Endothelial cell of hepatic sinusoid (primary cell): ENCODE data around the gene PDE1C.
"Not testable (repeated sequence)": the region's sequence is repeated elsewhere in the genome, so short reads cannot be mapped to it uniquely, and the experiment has no call there.

Experiments
- in situ Hi-C: cut with HindIII; loops from 2 replicates; pipeline ENCODE4 v1.10.0; 2017; ENCODE audit warnings: low sequenced_read_pairs

The PDE1C gene

GRCh38 chr7:32076802-32077201, 6.6 kb upstream of the PDE1C start:
- in situ Hi-C loops = not testable (repeated sequence)

DNA sequence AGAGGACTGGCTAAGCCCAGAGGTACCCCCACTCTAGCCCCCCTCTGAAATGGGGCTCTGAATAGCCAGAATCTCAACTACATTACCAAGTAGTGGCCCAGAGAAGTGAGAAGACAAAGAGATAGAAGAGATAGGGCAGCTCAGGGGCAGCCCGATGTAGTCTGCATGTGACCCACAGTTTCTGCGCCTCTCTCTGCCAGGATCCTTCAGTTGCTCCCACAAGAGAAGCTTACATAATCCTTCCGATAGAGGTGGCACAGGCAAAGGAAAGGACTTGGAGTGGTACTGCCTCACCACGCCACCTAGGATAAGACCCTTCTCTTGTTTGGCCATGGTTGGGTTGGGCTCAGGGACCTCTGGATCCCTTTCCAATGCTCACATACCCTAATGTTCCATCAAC, 5.4 kb upstream of the PDE1C start:
- in situ Hi-C loops = no loop called here

DNA sequence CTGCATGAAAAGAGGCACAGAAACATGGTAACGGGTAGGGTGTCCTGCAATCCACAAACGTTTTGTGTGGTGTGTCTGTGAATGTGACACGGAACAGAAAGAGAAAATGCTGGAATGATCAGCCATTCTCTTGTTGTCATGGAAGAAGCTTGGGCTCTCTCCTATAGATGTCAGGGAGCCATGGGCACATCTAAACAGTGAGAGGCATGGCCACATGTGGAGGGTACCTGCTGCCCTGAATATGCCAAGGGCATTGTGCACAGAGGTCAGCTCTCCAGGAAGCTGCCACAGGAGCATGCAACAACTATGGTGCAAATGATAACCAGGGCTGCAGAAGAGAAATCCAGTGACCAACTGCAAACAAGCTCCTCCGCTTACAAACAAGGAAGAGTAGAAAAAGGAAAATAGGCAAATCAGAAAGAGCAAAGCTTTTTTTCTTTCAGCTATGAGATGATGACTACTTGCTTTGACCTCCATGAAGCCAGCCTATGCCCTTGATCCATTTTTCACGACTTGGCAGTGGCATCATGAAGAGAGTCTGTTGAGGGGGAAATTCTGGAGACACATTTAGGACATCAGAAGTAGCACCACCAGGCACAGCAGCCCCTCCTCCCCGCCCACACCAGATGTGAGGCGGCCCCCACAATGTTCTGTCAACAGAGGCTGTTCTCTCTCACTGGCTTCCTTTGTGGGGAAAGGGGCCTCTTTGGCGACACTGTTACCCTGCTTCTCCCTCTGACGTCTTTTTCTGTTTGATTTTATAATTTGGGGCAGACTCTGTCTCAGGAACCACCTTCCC, 4.8 kb upstream of the PDE1C start:
- in situ Hi-C loops = no loop called here

- in situ Hi-C loops = no loop called here
Observed at GRCh38 chr7:32073533-32073932, 3.3 kb upstream of the PDE1C start.

GRCh38 chr7:32072397-32072796, 2.2 kb upstream of the PDE1C start:
- in situ Hi-C loops = no loop called here

DNA sequence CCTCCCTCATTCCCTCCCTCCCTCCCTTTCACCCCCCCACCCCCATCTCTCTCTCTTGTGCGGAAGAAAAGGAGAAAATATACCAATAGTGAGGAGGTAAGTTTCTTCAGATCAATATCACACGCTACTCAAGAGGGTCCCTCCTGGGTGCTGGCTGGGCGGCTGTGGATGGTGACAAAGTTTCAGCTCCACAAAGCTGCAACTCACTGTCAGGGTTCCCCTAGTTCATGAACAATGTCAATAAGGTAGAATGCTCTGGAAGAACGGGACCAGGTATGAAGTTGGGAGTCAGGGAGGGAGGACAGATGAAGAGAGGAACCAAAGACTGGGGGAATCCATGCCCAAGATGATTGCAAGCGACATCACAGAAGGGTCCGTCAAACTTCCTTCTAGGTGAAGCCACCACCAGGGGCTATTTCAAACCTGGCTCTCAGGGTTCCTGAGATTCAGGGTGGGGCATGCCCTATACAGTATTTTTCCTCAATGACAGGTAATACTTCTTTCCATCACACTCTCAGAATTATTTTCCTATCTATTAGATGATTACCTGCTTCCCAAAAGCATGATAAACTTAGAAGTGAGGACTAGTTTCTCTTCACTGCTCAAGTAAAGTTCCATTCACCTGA, 1.4 kb upstream of the PDE1C start:
- in situ Hi-C loops = no loop called here

GRCh38 chr7:32070051-32070405, 179 bp downstream of the PDE1C start:
- in situ Hi-C loops = no loop called here

DNA sequence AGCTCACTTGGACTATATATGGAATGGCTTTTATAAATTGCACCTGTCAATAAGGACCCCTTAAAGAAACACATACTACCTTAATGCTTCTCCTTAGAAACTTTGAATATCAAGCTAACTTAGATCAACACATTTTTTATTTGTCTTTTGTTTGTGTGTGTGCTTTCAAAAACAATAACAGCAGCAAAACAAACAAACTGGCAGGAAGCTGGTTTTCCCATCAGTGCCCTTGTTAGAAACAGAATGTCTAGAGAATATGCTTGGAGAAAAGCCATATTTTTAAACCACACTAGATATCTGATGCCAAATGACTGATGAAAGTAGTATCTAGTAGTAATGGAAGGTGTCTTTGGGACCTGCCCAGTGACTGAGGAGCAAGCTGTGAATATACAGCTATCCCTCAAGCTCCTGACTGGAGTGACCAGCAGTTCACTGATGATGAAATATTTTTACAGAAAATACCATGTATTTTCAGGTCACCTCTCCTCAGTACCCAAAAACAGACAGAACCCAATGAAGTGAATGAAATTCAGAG, 1.0 kb downstream of the PDE1C start:
- in situ Hi-C loops = no loop called here

GRCh38 chr7:32068411-32069101, 1.7 kb downstream of the PDE1C start:
- in situ Hi-C loops = no loop called here

DNA sequence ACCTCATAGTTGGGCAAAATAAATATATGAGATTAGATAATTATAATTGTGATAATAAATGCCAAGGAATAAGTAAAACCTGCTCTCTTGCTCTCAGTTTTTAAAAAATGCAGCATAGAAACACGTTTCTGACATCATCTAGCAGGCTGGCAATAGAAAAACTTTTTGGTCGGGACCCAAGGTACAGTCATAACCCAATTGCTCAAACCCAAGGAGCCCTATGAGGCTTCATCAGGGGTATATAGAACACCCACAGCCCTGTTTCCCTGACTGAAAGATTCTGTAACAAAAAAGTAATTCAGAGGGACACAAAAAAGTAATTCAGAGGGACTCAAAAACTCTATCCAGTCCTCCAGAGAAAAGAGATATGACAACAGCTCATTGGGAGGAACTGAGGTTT, 3.8 kb downstream of the PDE1C start:
- in situ Hi-C loops = no loop called here

- in situ Hi-C loops = no loop called here
Observed at GRCh38 chr7:32063614-32064013, 6.6 kb downstream of the PDE1C start.

DNA sequence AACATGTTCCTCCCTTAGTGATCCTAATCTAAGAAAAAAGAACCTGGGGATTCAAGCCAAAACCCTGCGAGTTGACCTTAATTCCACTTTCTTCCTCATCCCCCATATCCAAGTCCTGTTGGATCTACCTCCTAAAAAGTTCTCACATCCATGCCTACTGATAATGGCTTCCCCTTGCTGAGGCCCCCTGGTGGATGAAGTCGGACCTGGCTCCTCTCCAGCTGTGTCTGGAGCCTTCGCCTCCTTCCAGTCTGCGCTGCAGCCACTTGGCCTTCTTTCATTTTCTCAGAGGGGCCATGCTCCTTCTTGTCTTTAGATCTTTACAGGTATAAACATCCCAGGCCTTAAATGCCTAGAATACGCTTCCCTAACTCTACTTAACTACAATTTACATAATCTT, 8.1 kb downstream of the PDE1C start:
- in situ Hi-C loops = no loop called here

- in situ Hi-C loops = no loop called here
Observed at GRCh38 chr7:32061346-32061745, 8.9 kb downstream of the PDE1C start.

- in situ Hi-C loops = no loop called here
Observed at GRCh38 chr7:32059289-32060011, 10.8 kb downstream of the PDE1C start.

GRCh38 chr7:32058002-32058401, 12.2 kb downstream of the PDE1C start:
- in situ Hi-C loops = no loop called here

GRCh38 chr7:32056767-32057166, 13.4 kb downstream of the PDE1C start:
- in situ Hi-C loops = no loop called here

DNA sequence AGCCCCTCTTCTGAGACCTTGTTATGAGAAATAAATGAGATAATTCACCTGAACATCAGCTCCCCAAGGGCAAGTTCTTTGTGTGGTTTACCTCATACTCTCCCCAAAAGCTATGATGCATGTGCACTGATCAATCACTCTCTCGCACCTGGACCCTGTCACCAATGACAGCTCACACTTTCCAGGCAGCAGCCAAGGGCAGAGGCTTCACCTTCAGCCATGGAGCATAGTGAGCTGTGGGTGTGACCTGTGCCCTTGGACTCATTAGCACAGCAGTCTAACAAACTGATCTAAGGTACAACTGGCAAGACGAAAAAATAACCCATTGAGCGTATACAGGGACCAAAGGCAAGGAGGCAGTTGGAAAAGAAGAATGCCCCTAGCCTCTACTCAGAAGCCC, 17.0 kb downstream of the PDE1C start:
- in situ Hi-C loops = loop anchor here (5.0 kb wide), 1 partner anchor 71 kb away; no protein-coding TSS in a partner anchor

- in situ Hi-C loops = loop anchor here (5.0 kb wide), 1 partner anchor 69 kb away; no protein-coding TSS in a partner anchor
Observed at GRCh38 chr7:32051128-32051527, 19.1 kb downstream of the PDE1C start.

DNA sequence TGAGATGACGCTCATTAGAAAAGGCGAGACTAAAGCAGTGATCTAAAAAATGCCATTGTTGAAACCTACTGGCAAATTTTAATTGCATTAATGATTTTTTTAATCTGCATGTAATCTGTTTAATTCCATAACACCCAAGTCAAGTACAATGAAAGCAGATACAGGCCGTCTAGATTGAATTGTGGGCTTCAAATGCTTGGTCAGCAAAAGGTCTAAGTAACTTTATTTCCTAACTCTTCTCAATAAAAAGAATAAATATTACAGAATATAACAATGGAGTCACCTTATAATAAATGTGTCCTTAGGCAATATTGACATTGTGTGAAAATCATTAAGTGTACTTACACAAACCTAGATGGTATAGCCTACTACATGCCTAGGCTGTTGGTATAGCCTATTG, 20.6 kb downstream of the PDE1C start:
- in situ Hi-C loops = no loop called here

DNA sequence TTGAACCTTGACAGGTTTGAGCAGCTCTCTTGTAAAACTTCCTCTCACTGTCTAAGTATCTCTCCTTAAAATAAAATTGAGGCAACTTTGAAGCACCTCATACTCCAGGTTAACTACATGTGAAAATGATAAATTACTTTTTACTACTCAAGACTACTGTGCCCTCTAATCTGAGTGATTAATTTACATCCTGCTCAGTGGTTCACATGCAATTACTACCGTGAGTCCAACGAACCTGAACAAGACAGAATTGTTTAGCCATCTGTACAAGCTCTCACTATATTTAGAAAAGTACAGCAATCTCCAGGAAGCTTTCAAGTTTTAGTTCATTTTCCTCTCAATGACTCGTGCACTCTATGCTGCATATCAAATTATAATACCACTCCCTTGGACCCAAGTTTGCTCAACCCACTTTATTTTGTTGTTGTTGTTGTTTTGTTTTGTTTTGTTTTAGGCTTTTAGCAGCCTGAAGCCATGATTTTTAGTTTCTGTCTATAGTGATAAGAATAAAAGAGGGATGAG, 21.2 kb downstream of the PDE1C start:
- in situ Hi-C loops = no loop called here

DNA sequence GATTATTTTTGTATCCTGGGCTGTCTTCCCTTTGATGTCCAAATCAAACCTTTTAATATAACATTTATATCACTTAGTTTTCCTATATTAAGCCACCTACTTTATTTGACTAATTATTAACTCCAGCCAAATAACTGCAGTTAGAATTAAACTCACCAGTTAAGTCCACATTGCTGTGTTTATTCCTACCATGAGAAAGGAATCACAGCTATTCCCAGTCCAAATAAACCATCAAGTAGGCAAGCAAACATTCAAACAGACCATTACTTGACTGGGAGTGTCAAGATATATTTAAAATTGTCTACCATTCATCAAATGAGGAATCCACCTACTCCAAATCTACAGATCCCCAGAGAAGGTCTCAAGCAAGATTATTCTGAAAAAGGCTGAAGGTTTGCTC, 22.4 kb downstream of the PDE1C start:
- in situ Hi-C loops = no loop called here
